MM.1S (cell line): ENCODE data around the gene SEPTIN5.
"Not testable (repeated sequence)": the region's sequence is repeated elsewhere in the genome, so short reads cannot be mapped to it uniquely, and the experiment has no call there.

Experiments
- DNase-seq: peaks from one replicate; pipeline ENCODE4 v3.0.0-alpha.2; 2015
- H2AFZ ChIP-seq: fragments of 300-600 bp; sonication (generic); 2 replicates; pipeline ENCODE4 v1.6.0; 2016; ENCODE audit warnings: antibody characterized with exemption, low read length
- H3F3A ChIP-seq: fragments of 300-600 bp; sonication (generic); 2 replicates; pipeline ENCODE4 v1.6.1; 2016; ENCODE audit warnings: mild to moderate bottlenecking, antibody characterized with exemption, low read length, moderate library complexity, mixed read lengths; ENCODE audit not compliant: insufficient read depth
- H3K27ac ChIP-seq: fragments of 300-600 bp; sonication (generic); 2 replicates; pipeline ENCODE4 v1.5.1; 2016; ENCODE audit warnings: mild to moderate bottlenecking, low read length
- H3K27me3 ChIP-seq: fragments of 300-600 bp; sonication (generic); replicated peaks from 2 replicates; pipeline ENCODE4 v1.6.0; 2016; ENCODE audit warnings: low read length; ENCODE audit not compliant: insufficient read depth
- H3K36me3 ChIP-seq: fragments of 300-600 bp; sonication (generic); replicated peaks from 2 replicates; pipeline ENCODE4 v1.6.1; 2016; ENCODE audit warnings: mild to moderate bottlenecking, low read length, mixed read lengths; ENCODE audit not compliant: insufficient read depth
- H3K4me1 ChIP-seq: fragments of 300-600 bp; sonication (generic); 2 replicates; pipeline ENCODE4 v1.6.1; 2016; ENCODE audit warnings: low read length, mixed read lengths
- H3K4me2 ChIP-seq: fragments of 300-600 bp; sonication (generic); 2 replicates; pipeline ENCODE4 v1.6.0; 2016; ENCODE audit warnings: low read depth, low read length
- H3K4me3 ChIP-seq: fragments of 300-600 bp; sonication (generic); 2 replicates; pipeline ENCODE4 v1.5.1; 2016; ENCODE audit warnings: low read length, mixed read lengths
- H3K79me2 ChIP-seq: fragments of 300-600 bp; sonication (generic); 2 replicates; pipeline ENCODE4 v1.6.1; 2016; ENCODE audit warnings: mixed run types, low read length, mixed read lengths
- H3K9ac ChIP-seq: fragments of 300-600 bp; sonication (generic); 2 replicates; pipeline ENCODE4 v1.6.1; 2016; ENCODE audit warnings: low read length, mixed read lengths
- H3K9me2 ChIP-seq: fragments of 300-600 bp; sonication (generic); replicated peaks from 2 replicates; pipeline ENCODE4 v1.6.1; 2016; ENCODE audit warnings: mild to moderate bottlenecking, low read length, mixed read lengths; ENCODE audit not compliant: insufficient read depth
- H3K9me3 ChIP-seq: fragments of 300-600 bp; sonication (generic); replicated peaks from 2 replicates; pipeline ENCODE4 v1.6.1; 2016; ENCODE audit warnings: mild to moderate bottlenecking, low read length, mixed read lengths; ENCODE audit not compliant: insufficient read depth
- H4K20me1 ChIP-seq: fragments of 300-600 bp; sonication (generic); 2 replicates; pipeline ENCODE4 v1.6.1; 2016; ENCODE audit warnings: mild to moderate bottlenecking, low read length, moderate library complexity, mixed read lengths; ENCODE audit not compliant: insufficient read depth
- CTCF ChIP-seq: fragments of 300-600 bp; sonication (generic); IDR thresholded peaks from 2 replicates; pipeline ENCODE4 v1.5.1; 2016; ENCODE audit warnings: antibody characterized with exemption, low read length, mixed read lengths
- EZH2 ChIP-seq: fragments of 300-600 bp; sonication (generic); optimal IDR thresholded peaks from 2 replicates; pipeline ENCODE3; 2017; ENCODE audit warnings: low read depth, mild to moderate bottlenecking, antibody characterized with exemption, low read length, mixed read lengths
- EZH2phosphoT487 ChIP-seq: fragments of 300-600 bp; sonication (generic); IDR thresholded peaks from 2 replicates; pipeline ENCODE4 v1.6.1; 2018; ENCODE audit warnings: antibody characterized with exemption, low read length

Gene SEPTIN5

GRCh38 chr22:19696504-19697276, 17.6 kb upstream of the SEPTIN5 start:
- Histone ChIP-seq H3K4me2 (no peak overlapping the region), H3K79me2 (no peaks in the 10 kb centered on the region), H4K20me1 (no peaks in the 10 kb centered on the region), H3K4me1 (no peaks in the 10 kb centered on the region), H3K9me3 (no peaks in the 10 kb centered on the region), H3K9ac (no peak overlapping the region), H3K4me3 (no peak overlapping the region), H2AFZ (no peak overlapping the region), H3K36me3 (no peaks in the 10 kb centered on the region), H3K9me2 (no peaks in the 10 kb centered on the region), H3K27ac (no peak overlapping the region), H3F3A (no peaks in the 10 kb centered on the region), H3K27me3 (peaks cover 35% of the 10 kb centered on the region)
- DNase-seq: no peak
- TF ChIP-seq EZH2: no peak
- TF ChIP-seq EZH2phosphoT487: no peak
- no peak for TF ChIP-seq CTCF

- H3K4me1 ChIP-seq, H3K4me2 ChIP-seq, H3K4me3 ChIP-seq, DNase-seq, H3K9me2 ChIP-seq, H3K9me3 ChIP-seq, H4K20me1 ChIP-seq, H3F3A ChIP-seq, H3K9ac ChIP-seq, H2AFZ ChIP-seq, H3K79me2 ChIP-seq, H3K36me3 ChIP-seq, H3K27ac ChIP-seq: not testable (repeated sequence)
- peaks cover 36% of the 10 kb centered on the region for H3K27me3 ChIP-seq
These were observed 16.4 kb upstream of the SEPTIN5 start for GRCh38 chr22:19697871-19698270.

- H3K27ac ChIP-seq: no peak overlapping the region
- H3K79me2 ChIP-seq: no peaks in the 10 kb centered on the region
- no peaks in the 10 kb centered on the region for H4K20me1 ChIP-seq
- TF ChIP-seq CTCF (no peak), EZH2phosphoT487 (no peak), EZH2 (no peak)
- no peaks in the 10 kb centered on the region for H3F3A ChIP-seq
- no peak overlapping the region for H3K4me3 ChIP-seq
- H3K9ac ChIP-seq: no peak overlapping the region
- H3K4me2 ChIP-seq: no peak overlapping the region
- peaks cover 43% of the 10 kb centered on the region for H3K27me3 ChIP-seq
- no peak overlapping the region for H2AFZ ChIP-seq
- no peaks in the 10 kb centered on the region for H3K36me3 ChIP-seq
- DNase-seq: no peak
- H3K9me2 ChIP-seq: no peaks in the 10 kb centered on the region
- no peaks in the 10 kb centered on the region for H3K4me1 ChIP-seq
- no peaks in the 10 kb centered on the region for H3K9me3 ChIP-seq
These were observed 13.4 kb upstream of the SEPTIN5 start for GRCh38 chr22:19700790-19701419.
